Measurements from ENCODE around the gene EME1.

GRCh38 chr17:50412188-50412732 lies 39.2 kb downstream of the EME1 start:
- no peak for TF ChIP-seq CTCF (IDR thresholded peaks at IDR 0.05)
- TF ChIP-seq POLR2A (IDR thresholded peaks at IDR 0.05) = no peak

All from uterus (tissue), 2 donors.